Hematopoietic multipotent progenitor cell (in vitro differentiated cells): ENCODE results near the gene EGLN1. TPM values are rescaled to one million over a fixed set of nuclear protein-coding genes. Genes with fewer than 3 reads are reported as not detected.
A peak's percentile ranks its signal among the peaks of the same experiment; 100 is the strongest.
"Not testable (repeated sequence)": the region's sequence is repeated elsewhere in the genome, so short reads cannot be mapped to it uniquely, and the experiment has no call there.

ENCODE experiments used
- DNase-seq, 3 donors: peaks; one replicate each; pipeline ENCODE4 v3.0.0-alpha.2; 2011 to 2015; ENCODE audit warnings: low read depth in 2 of 3, low spot score in 2 of 3
- total RNA-seq: library from RNA; depleted of rRNA; stranded (reverse); fragments of >200 nt; gene quantifications from one replicate; pipeline ENCODE4 v1.2.3, GENCODE V29; 2012

The EGLN1 gene
- total RNA-seq, 1 donor = 12.4 TPM

GRCh38 chr1:231372501-231372900 lies 49.6 kb downstream of the EGLN1 start:
- DNase-seq = no peak

- no peak for DNase-seq
Measured at GRCh38 chr1:231369282-231369681, 52.8 kb downstream of the EGLN1 start.

GRCh38 chr1:231364192-231364591 lies 57.9 kb downstream of the EGLN1 start:
- no peak for DNase-seq

GRCh38 chr1:231363624-231364023 lies 58.5 kb downstream of the EGLN1 start:
- DNase-seq = no peak

GRCh38 chr1:231362325-231362724 lies 59.8 kb downstream of the EGLN1 start:
- no peak for DNase-seq

- no peak for DNase-seq
Measured at GRCh38 chr1:231359113-231359512, 63.0 kb downstream of the EGLN1 start.

GRCh38 chr1:231357831-231358354 lies 64.2 kb downstream of the EGLN1 start:
- peak; percentile 31 to 68 (median 44) for DNase-seq

- no peak for DNase-seq
Measured at GRCh38 chr1:231357187-231357772, 64.8 kb downstream of the EGLN1 start.

GRCh38 chr1:231355171-231355570 lies 66.9 kb downstream of the EGLN1 start:
- DNase-seq = no peak

- no peak for DNase-seq
Measured at GRCh38 chr1:231354330-231355020, 67.6 kb downstream of the EGLN1 start.

- DNase-seq = no peak
Measured at GRCh38 chr1:231353086-231353485, 69.0 kb downstream of the EGLN1 start.

- no peak for DNase-seq
Measured at GRCh38 chr1:231351816-231352215, 70.3 kb downstream of the EGLN1 start.

- not testable (repeated sequence) for DNase-seq
Measured at GRCh38 chr1:231348856-231349255, 73.2 kb downstream of the EGLN1 start.

- DNase-seq = no peak
Measured at GRCh38 chr1:231348442-231348841, 73.6 kb downstream of the EGLN1 start.

GRCh38 chr1:231347961-231348360 lies 74.1 kb downstream of the EGLN1 start:
- DNase-seq = no peak

- DNase-seq = no peak
Measured at GRCh38 chr1:231340328-231341013, 81.6 kb downstream of the EGLN1 start.

GRCh38 chr1:231338270-231339128 lies 83.6 kb downstream of the EGLN1 start, which contains the start of gene SPRTN:
SPRTN (plus strand) TSS chr1:231338293; CDS start chr1:231338384, 91 bp downstream.
- peak in 1 of 3 donors; percentile 34 for DNase-seq

- DNase-seq = peak; percentile 97 to 100 (median 99)
Measured at GRCh38 chr1:231337472-231338269, 84.4 kb downstream of the EGLN1 start, which contains the start of gene EXOC8. EXOC8 (minus strand) TSS chr1:231337852; CDS start chr1:231337745, 107 bp downstream.

GRCh38 chr1:231337043-231337471 lies 85.0 kb downstream of the EGLN1 start:
- no peak for DNase-seq
